GM20000 (cell line): ENCODE results near the gene ELOB.

Experiments
- DNase-seq: peaks from one replicate; pipeline ENCODE4 v3.0.0; 2012; ENCODE audit warnings: low spot score
- CTCF ChIP-seq: IDR thresholded peaks from 2 replicates; pipeline ENCODE4 v1.5.1; 2012; ENCODE audit warnings: mild to moderate bottlenecking, control low read depth; ENCODE audit errors: extremely low read depth, missing control alignments

ELOB gene

DNA sequence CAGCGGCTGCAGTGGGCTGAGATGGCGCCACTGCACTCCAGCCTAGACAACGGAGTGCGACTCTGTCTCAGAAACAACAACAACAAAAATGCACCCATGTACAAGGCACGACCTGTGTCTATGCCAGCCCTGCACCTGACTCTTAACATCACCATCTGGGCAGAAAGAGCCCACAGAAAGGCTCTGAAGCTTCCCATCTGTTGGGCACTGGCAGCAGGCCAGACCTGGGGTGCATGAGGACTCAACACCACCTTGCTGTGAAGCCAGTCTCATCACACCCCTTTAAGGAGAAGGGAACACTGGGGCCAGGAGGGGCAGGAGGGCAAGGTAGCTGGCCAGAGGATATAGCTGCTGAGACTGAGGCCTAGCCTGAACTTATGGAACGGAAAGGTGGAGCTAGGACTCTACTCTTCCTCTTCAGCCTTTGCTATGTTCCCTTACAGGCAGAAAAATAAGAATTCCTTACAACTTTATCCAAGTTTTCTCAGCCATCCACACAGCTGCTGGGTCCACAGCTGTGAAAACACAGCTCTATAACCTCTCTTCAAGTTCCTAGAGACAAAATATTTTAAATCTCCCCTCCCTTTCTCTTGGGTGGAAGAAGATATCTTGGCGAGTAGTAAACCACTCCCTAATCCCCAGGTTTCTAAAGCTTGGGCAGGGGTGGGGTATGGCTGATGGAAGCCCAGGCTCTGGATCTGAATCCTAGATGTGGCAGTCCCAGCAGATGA is 2.8 kb downstream of the ELOB start:
- no peak for DNase-seq
- no peak for TF ChIP-seq CTCF

GRCh38 chr16:2773188-2773968 is 3.7 kb downstream of the ELOB start:
- no peak for DNase-seq

DNA sequence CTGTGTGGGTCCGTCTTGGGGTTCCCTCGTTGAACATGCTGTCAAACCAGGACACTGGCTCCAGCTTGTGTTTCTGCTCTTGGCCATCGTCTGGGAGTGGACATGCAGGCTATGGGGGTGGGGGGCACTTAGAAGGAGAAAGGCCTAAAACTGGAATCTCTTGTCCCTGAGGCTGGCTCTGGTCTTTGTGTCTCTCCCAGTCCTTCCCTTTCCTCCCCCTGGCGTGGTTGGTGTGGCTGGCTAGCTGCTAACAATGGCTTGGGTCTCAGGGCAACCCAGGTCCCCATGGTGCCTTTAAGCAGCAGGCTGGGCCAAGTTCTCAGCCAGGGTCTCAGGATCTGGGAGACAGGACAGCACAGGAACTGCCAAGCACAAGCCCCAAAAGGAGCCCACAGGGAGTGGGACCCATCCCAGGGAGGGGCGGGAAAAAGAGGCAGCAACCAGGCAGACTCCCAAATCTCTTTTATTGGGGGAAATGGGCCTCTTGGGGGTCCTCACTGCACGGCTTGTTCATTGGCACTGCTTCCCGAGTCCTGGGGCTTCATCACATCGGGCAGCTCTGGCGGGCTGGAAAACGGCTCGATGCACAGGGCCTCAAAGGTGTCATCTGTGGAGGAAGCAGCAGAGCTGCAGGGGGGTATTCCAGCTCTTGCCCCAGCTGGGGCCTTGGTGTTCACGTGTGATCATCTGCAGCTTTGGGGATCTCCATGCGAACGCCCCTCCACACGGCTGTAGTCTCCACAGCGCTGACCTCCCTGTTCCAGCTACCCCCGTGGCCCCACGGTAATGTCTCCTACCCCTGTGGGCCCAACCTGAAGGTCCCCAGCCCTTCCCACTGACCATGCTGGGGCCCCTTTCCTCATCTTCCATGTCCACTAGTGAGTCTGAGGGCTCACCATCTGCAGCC is 5.3 kb downstream of the ELOB start:
- DNase-seq: no peak
- no peak for TF ChIP-seq CTCF

More at GRCh38 chr16:2773188-2773968, 3.7 kb downstream of the ELOB start:
- no peak for TF ChIP-seq CTCF

- TF ChIP-seq CTCF: no peak
- no peak for DNase-seq
Observed at GRCh38 chr16:2770057-2770951, 6.8 kb downstream of the ELOB start.

DNA sequence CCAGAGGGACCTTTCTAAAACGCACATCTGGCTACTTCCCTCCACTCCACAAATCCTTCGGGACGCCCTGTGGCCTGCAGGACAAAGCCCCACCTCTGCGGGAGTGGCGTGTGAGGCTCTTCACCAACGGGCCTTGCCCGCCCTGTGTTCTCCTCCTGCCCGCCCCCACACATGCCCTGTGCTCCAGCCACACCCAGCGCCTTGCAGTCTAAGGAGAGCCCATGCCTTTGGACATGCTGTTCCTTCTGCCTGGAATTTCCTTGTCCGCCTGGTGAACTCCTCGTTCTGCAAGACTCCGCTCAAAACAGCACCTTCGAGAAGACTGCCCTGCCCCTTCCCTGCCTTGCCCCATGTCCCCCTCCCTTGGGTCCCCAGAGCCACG is 7.4 kb downstream of the ELOB start:
- no peak for TF ChIP-seq CTCF
- no peak for DNase-seq

GRCh38 chr16:2769100-2769529 is 8.0 kb downstream of the ELOB start:
- DNase-seq: no peak

More at GRCh38 chr16:2769100-2769529, 8.0 kb downstream of the ELOB start:
- no peak for TF ChIP-seq CTCF
